ENCODE measurements around the gene CD244.

Gene CD244

DNA sequence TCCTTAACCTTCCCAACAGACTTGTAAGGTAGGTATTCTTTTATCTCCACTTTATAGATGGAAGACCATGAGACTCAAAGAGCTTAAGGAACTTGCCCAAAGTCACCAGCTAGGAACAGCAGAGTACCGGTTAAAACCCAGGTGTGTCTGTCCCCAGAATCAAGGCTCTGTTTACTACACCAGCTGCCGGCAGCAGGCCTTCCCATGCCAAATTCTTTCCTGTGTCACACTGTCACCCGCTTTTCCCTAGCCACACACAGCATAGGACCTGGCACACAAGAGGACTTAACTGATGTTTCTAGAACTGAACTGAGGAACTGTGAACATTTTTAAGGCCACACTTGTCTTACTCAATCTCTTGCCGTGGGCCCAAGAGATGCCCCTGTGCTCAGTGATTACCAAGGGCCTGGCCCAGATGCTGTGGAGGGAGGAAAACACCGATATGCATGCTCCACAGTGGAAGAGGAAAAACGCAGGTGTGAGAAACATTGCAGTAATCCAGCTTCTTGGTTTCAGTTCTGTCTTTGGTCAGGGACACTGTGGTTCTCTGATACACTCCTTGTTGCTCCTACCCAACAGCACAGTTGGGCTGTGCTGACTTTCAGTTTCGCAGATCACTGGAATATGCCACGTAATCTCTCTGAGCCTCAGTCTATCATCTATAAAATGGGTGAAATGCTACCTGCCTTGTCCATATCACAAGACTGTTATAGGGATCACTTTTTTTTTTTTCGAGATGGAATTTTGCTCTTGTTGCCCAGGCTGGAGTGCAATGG, 80.6 kb downstream of the CD244 start:
- no peak for DNase-seq (ENCODE audit: low read depth, low spot score)

DNA sequence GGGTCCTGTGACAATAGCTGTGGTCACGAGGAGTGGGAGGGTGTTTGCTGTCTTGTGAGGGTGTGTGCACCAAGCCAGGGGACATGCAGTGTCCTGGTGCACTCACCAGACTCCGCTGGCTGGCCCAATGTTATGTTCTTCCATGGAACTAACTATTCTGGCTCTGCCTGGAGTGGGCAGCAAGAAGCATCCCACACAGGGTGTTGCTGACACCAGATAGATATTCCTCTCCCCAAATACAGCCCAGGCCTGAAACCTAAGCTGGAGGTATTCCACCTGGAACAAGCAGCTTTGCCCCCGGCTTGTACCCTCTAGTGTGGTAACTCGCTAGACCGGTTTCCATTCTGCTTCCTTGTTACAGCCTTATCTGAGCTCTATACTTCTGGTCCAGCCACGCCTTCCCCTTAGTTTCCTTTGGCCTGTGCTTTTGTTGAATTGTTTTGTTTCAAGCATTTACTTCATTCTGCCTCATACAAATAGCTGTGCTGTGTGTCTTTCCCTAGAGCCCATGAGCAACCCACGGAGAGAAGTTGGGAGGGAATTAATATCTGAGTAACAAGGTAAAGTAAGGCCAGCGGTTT, 81.4 kb downstream of the CD244 start:
- no peak for DNase-seq (ENCODE audit: low read depth, low spot score)

DNA sequence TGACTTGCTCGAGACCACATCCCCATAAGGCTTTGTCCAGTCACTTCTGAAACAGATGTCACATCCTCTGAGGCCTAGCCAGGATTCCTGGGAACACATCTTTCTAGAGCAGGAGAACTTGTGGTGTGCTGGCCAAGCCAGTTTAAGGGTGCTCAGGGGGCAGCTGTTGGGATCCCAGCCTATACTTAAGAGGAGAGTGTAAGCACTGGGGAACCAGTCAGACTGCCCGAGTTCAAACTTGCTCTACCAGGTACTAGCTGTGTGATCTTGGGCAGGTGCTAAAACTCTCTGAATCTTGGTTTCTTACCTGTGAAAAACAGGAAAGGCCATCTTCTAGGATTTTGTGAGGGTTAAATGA, 82.3 kb downstream of the CD244 start:
- no peak for DNase-seq (ENCODE audit: low read depth, low spot score)

Measured in brain pericyte (primary cell).